Calu3 (cell line): ENCODE measurements around the gene B4GALT5. TPM values are rescaled to one million over a fixed set of nuclear protein-coding genes. Genes with fewer than 3 reads are reported as not detected.
"Not testable (repeated sequence)": the region's sequence is repeated elsewhere in the genome, so short reads cannot be mapped to it uniquely, and the experiment has no call there.

Source experiments
- BruUV-seq: library from RNA; stranded (reverse); fragments of 400-500 nt; replicated peaks from 2 replicates; lab custom pipeline; 2021; lab: Mats Ljungman, UMichigan
- CTCF ChIA-PET: fragments of 300-600 bp; sonication (Branson Sonifier 250); formaldehyde crosslinking; loops from one replicate; lab custom pipeline; 2022; ENCODE audit warnings: antibody characterized with exemption; lab: Charles Lee
- DNase-seq: peaks from one replicate; pipeline ENCODE4 v3.0.0; 2022
- H3K27ac Mint-ChIP-seq: one replicate; pipeline ENCODE4 v1.8.0; 2022; ENCODE audit warnings: mixed read lengths; ENCODE audit not compliant: unreplicated experiment
- H3K27me3 Mint-ChIP-seq: one replicate; pipeline ENCODE4 v1.8.0; 2022; ENCODE audit warnings: mixed read lengths; ENCODE audit not compliant: unreplicated experiment
- H3K36me3 Mint-ChIP-seq: one replicate; pipeline ENCODE4 v1.8.0; 2022; ENCODE audit warnings: mild to moderate bottlenecking, moderate library complexity, mixed read lengths; ENCODE audit not compliant: insufficient read depth, unreplicated experiment
- H3K4me1 Mint-ChIP-seq: one replicate; pipeline ENCODE4 v1.8.0; 2022; ENCODE audit warnings: mild to moderate bottlenecking, low read depth, mixed read lengths; ENCODE audit not compliant: unreplicated experiment
- H3K4me3 Mint-ChIP-seq: one replicate; pipeline ENCODE4 v1.8.0; 2022; ENCODE audit warnings: mild to moderate bottlenecking, low read depth, moderate library complexity, mixed read lengths; ENCODE audit not compliant: unreplicated experiment
- H3K9me3 Mint-ChIP-seq: one replicate; pipeline ENCODE4 v1.8.0; 2022; ENCODE audit warnings: low read depth, mixed read lengths; ENCODE audit not compliant: unreplicated experiment
- intact Hi-C: fragments of 100-400 bp; cut with micrococcal nuclease; formaldehyde crosslinking; loops from one replicate; pipeline ENCODE4 v1.10.0; 2022; ENCODE audit not compliant: unreplicated experiment
- total RNA-seq: library from RNA; stranded (reverse); gene quantifications from 2 replicates; pipeline ENCODE4 v1.2.3, GENCODE V29; 2022
- TF ChIP-seq, protein P1 (sequence below): fragments of 200-600 bp; IDR thresholded peaks from one replicate; pipeline ENCODE4 v1.8.0; 2022; ENCODE audit warnings: antibody characterized with exemption; ENCODE audit not compliant: unreplicated experiment

B4GALT5 gene
- total RNA-seq, 1 experiment from 2014 or later: 117 TPM

DNA sequence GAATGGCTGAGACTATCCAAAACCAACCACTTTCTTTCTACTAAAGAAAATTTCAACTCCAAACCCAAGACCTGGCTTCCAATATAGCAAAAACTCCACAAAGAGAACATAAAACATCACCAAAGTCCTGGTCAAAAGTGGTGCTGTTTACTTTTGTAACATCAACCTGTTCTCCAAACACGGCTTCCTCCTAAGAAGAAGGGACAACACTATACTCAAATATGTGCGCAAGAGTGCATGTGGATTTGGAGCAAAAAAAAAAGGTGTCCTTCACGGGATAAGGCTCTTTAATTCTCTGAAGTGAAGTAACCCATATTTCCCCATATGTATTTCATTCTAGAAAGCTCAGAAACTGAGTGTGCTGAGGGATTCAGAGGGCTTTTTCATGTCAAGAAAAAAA lies 6.6 kb downstream of the B4GALT5 start:
- Mint-ChIP-seq H3K36me3 (peaks cover 23% of the 10 kb centered on the region), H3K9me3 (no peaks in the 10 kb centered on the region), H3K27me3 (no peaks in the 10 kb centered on the region), H3K27ac (no peak overlapping the region), H3K4me1 (peaks cover 48% of the 10 kb centered on the region), H3K4me3 (no peak overlapping the region)
- CTCF ChIA-PET: interaction anchor here (0.7 to 1.3 kb wide), 2 partner anchors 16 to 176 kb away, joined by 3 to 5 read pairs; no protein-coding TSS in a partner anchor
- intact Hi-C loops: no loop called here
- no peak for DNase-seq
- BruUV-seq: no TSS peak
- TF ChIP-seq, protein P1, sequence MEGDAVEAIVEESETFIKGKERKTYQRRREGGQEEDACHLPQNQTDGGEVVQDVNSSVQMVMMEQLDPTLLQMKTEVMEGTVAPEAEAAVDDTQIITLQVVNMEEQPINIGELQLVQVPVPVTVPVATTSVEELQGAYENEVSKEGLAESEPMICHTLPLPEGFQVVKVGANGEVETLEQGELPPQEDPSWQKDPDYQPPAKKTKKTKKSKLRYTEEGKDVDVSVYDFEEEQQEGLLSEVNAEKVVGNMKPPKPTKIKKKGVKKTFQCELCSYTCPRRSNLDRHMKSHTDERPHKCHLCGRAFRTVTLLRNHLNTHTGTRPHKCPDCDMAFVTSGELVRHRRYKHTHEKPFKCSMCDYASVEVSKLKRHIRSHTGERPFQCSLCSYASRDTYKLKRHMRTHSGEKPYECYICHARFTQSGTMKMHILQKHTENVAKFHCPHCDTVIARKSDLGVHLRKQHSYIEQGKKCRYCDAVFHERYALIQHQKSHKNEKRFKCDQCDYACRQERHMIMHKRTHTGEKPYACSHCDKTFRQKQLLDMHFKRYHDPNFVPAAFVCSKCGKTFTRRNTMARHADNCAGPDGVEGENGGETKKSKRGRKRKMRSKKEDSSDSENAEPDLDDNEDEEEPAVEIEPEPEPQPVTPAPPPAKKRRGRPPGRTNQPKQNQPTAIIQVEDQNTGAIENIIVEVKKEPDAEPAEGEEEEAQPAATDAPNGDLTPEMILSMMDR: no peak

DNA sequence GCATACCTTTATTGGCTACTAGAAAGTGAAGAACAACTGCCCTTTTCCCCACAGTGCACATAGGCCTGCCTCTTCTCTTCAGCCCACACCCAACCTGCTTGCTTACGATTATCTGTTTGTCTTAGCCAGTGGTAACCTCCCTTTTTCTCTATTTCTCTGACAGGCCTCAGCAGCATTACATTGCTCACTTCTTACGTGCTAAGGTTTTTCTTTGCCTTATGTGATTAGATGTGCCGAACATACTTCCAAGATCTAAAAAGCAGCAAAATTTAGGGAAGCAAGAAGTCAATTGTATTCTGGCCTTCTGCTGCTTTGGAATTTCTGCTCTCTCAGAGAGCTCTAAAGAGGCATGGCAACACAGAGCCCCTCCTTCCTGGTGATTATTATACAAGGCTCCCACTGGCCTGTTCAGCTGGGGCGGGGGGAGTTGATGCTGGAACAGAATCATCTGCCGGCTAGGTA lies 7.0 kb downstream of the B4GALT5 start:
- H3K27ac Mint-ChIP-seq: peak overlapping the region; percentile 1
- CTCF ChIA-PET: interaction anchor here (0.6 to 0.9 kb wide), 5 partner anchors 11 to 225 kb away, joined by 3 to 6 read pairs (median 4); no protein-coding TSS in a partner anchor
- intact Hi-C loops: no loop called here
- TF ChIP-seq, protein P1: no peak
- DNase-seq: no peak
- peaks cover 23% of the 10 kb centered on the region for H3K36me3 Mint-ChIP-seq
- H3K27me3 Mint-ChIP-seq: no peaks in the 10 kb centered on the region
- BruUV-seq: no TSS peak
- no peaks in the 10 kb centered on the region for H3K9me3 Mint-ChIP-seq
- H3K4me3 Mint-ChIP-seq: no peak overlapping the region
- H3K4me1 Mint-ChIP-seq: peaks cover 48% of the 10 kb centered on the region

DNA sequence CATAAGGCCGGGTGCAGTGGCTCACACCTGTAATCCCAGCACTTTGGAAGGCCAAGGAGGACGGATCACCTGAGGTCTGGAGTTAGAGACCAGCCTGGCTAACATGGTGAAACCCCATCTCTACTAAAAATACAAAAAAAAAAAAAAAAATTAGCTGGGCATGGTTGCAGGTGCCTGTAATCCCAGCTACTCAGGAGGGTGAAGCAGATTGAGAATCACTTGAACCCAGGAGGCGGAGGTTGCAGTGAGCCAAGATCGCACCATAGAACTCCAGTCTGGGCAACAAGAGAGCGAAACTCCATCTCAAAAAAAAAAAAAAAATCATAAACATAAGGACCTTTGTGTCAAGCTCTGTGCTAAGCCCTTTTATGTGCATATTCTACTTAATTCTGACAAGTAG lies 7.8 kb downstream of the B4GALT5 start:
- H3K4me3 Mint-ChIP-seq, H3K27me3 Mint-ChIP-seq, H3K9me3 Mint-ChIP-seq, DNase-seq, intact Hi-C loops, H3K27ac Mint-ChIP-seq, BruUV-seq: not testable (repeated sequence)
- CTCF ChIA-PET: interaction anchor here (0.6 to 0.9 kb wide), 6 partner anchors 10 to 332 kb away, joined by 3 to 5 read pairs (median 3); no protein-coding TSS in a partner anchor
- Mint-ChIP-seq H3K36me3 (peaks cover 29% of the 10 kb centered on the region), H3K4me1 (peaks cover 48% of the 10 kb centered on the region)

DNA sequence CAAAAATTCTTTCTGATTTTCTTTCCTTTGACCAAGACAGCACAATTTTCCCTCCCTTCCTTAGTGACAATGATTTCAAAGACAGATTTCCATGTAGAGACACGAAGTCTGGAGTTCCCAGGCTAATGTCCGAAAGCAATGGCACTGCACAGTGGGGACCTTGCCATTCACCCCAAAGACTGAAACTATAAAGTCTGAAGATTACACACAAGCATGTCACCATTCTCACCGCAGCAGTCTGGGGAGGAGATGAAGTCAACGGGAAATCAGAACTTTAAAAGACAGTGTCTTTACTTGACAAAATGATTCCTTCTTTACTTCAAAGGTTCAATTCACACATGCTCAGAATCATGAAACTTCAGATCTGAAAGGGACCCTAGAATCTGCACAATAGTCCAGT lies 8.3 kb downstream of the B4GALT5 start:
- intact Hi-C loops: no loop called here
- Mint-ChIP-seq H3K27me3 (no peaks in the 10 kb centered on the region), H3K27ac (no peak overlapping the region), H3K9me3 (no peaks in the 10 kb centered on the region), H3K36me3 (peaks cover 29% of the 10 kb centered on the region), H3K4me3 (no peak overlapping the region), H3K4me1 (peaks cover 54% of the 10 kb centered on the region)
- TF ChIP-seq, protein P1: no peak
- CTCF ChIA-PET: interaction anchor here (0.9 kb wide), 1 partner anchor 26 kb away, joined by 4 read pairs; no protein-coding TSS in a partner anchor
- DNase-seq: no peak
- no TSS peak for BruUV-seq

DNA sequence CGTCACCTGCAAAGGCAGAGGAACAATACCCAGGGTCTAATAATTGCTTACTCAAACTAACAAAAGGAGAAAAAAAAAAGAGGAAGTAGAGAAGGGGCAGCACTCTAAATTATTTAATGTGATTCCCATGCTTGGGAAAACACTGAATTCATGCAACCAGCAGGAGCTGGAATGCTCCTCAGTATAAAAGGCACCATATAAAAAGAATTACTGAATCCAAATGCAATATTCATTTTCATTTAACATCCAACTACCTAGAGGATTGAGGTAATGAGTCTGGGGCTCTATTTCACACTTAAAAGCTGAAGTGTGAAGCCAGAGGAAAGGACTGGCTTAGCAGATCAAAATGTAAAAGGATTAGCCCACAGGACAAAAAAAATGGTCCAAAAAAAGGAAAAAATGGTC lies 8.7 kb downstream of the B4GALT5 start:
- H3K27ac Mint-ChIP-seq: no peak overlapping the region
- H3K4me3 Mint-ChIP-seq: no peak overlapping the region
- TF ChIP-seq, protein P1: no peak
- H3K36me3 Mint-ChIP-seq: peaks cover 26% of the 10 kb centered on the region
- H3K27me3 Mint-ChIP-seq: no peaks in the 10 kb centered on the region
- peaks cover 58% of the 10 kb centered on the region for H3K4me1 Mint-ChIP-seq
- CTCF ChIA-PET: interaction anchor here (0.9 kb wide), 1 partner anchor 26 kb away, joined by 4 read pairs; no protein-coding TSS in a partner anchor
- no TSS peak for BruUV-seq
- H3K9me3 Mint-ChIP-seq: no peaks in the 10 kb centered on the region
- intact Hi-C loops: no loop called here
- DNase-seq: no peak
